ENCODE data around the gene DTNA.

- TF ChIP-seq CTCF (IDR thresholded peaks at IDR 0.05; ENCODE audit: low read length) (no peak), EZH2 (IDR thresholded peaks at IDR 0.05; ENCODE audit: borderline replicate concordance, low read length) (no peak)
These were observed 90.3 kb downstream of the DTNA start for GRCh38 chr18:34800381-34800780.

All from OCI-LY1 (cell line).